Measurements from ENCODE around the gene C1orf53. TPM values are rescaled to one million over a fixed set of nuclear protein-coding genes. Genes with fewer than 3 reads are reported as not detected.

C1orf53 gene
- total RNA-seq, 1 donor from 2014 or later, result 6.4 TPM

DNA sequence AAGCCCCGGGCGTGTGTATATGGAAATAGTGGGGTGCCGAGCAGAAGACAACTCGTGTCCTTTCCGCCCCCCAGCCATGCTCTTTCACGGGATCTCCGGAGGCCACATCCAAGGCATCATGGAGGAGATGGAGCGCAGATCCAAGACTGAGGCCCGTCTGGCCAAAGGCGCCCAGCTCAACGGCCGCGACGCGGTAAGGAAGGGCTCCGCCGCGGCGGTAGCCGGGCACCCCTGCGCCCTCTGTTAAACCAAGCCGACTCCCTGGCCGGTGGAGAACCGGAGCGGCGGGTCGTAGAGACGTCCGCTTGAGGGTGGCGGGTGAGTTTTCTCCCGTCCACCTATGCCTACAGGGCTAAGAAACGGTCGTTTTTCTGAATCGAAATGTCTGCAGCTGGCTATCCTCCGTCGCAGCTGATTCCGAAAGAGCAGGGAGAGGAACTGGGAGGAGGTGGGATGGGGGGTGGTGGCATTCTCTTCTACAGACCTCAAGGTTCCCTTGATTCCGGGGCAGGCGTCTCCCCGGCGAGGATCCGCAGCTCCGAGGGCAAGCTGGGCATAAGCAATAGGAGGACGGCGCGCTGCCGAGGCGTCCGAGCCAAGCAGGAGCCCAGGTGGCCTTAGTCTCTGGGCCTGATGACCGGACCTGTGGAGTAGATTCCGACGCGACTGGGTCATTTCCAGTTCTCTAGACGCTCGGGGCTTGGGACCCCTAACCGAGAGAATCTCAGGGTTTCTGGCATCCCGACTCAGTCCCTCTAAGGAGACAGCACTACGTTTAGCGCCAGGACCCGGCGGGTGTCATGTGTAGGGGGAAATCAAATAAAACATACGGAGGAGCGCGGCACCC, 15.6 kb downstream of the C1orf53 start:
- intact Hi-C loops (cut with DNase I), result no loop called here
- Histone ChIP-seq H3K27me3 (peaks cover 14% of the 10 kb centered on the region), H3K4me1 (peaks cover 57% of the 10 kb centered on the region), H3K36me3 (no peaks in the 10 kb centered on the region), H3K27ac (no peak overlapping the region), H3K9me3 (no peaks in the 10 kb centered on the region), H3K4me3 (peak overlapping the region; percentile 10 to 42)
- peak in 1 of 2 donors; percentile 83 for DNase-seq (ENCODE audit: extremely low spot score in 2 of 2)
- no peak for TF ChIP-seq POLR2A (IDR thresholded peaks at IDR 0.05)
- no peak for TF ChIP-seq CTCF (IDR thresholded peaks at IDR 0.05)
- TF ChIP-seq POLR2AphosphoS5 (IDR thresholded peaks at IDR 0.05; ENCODE audit: insufficient read depth in 1 of 2, low read depth in 1 of 2), result no peak

GRCh38 chr1:197918807-197919345, 16.4 kb downstream of the C1orf53 start:
- intact Hi-C loops (cut with DNase I), result no loop called here
- peaks cover 14% of the 10 kb centered on the region for H3K27me3 ChIP-seq
- no peak overlapping the region for H3K27ac ChIP-seq
- H3K9me3 ChIP-seq, result no peaks in the 10 kb centered on the region
- no peak for DNase-seq (ENCODE audit: extremely low spot score in 2 of 2)
- TF ChIP-seq POLR2A (IDR thresholded peaks at IDR 0.05), result no peak
- TF ChIP-seq POLR2AphosphoS5 (IDR thresholded peaks at IDR 0.05; ENCODE audit: insufficient read depth in 1 of 2, low read depth in 1 of 2), result no peak
- no peak for TF ChIP-seq CTCF (IDR thresholded peaks at IDR 0.05)
- H3K4me3 ChIP-seq, result no peak overlapping the region
- H3K36me3 ChIP-seq, result no peaks in the 10 kb centered on the region
- H3K4me1 ChIP-seq, result peaks cover 51% of the 10 kb centered on the region

GRCh38 chr1:197919346-197920066, 17.1 kb downstream of the C1orf53 start:
- intact Hi-C loops (cut with DNase I), result no loop called here
- H3K36me3 ChIP-seq, result no peaks in the 10 kb centered on the region
- no peaks in the 10 kb centered on the region for H3K9me3 ChIP-seq
- peaks cover 51% of the 10 kb centered on the region for H3K4me1 ChIP-seq
- TF ChIP-seq POLR2A (IDR thresholded peaks at IDR 0.05) (no peak), CTCF (IDR thresholded peaks at IDR 0.05) (no peak), POLR2AphosphoS5 (IDR thresholded peaks at IDR 0.05; ENCODE audit: insufficient read depth in 1 of 2, low read depth in 1 of 2) (no peak)
- H3K27ac ChIP-seq, result no peak overlapping the region
- H3K27me3 ChIP-seq, result peaks cover 14% of the 10 kb centered on the region
- DNase-seq (ENCODE audit: extremely low spot score in 2 of 2), result no peak
- no peak overlapping the region for H3K4me3 ChIP-seq

DNA sequence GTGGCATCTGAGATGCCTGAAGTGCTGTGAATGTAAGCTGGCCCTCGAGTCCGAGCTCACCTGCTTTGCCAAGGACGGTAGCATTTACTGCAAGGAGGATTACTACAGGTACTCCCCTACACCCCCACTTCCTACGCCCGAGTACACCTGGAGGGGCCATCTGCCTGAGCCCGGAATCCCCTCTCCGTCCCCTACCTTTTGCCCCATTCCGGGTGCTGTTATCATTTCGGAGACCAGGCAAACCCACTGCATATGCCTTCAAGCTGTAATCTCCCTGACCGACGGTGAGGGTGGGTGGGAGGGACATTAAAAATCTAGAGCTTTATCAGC, 17.6 kb downstream of the C1orf53 start:
- no peak for DNase-seq (ENCODE audit: extremely low spot score in 2 of 2)
- intact Hi-C loops (cut with DNase I), result no loop called here
- Histone ChIP-seq H3K36me3 (no peaks in the 10 kb centered on the region), H3K4me3 (no peak overlapping the region), H3K27me3 (peaks cover 14% of the 10 kb centered on the region), H3K27ac (no peak overlapping the region), H3K9me3 (no peaks in the 10 kb centered on the region), H3K4me1 (peaks cover 51% of the 10 kb centered on the region)
- TF ChIP-seq POLR2AphosphoS5 (IDR thresholded peaks at IDR 0.05; ENCODE audit: insufficient read depth in 1 of 2, low read depth in 1 of 2) (no peak), POLR2A (IDR thresholded peaks at IDR 0.05) (no peak), CTCF (IDR thresholded peaks at IDR 0.05) (no peak)
